ENCODE data around the gene TP53TG3F. TPM values are rescaled to one million over a fixed set of nuclear protein-coding genes. Genes with fewer than 3 reads are reported as not detected.
"Not testable (repeated sequence)": the region's sequence is repeated elsewhere in the genome, so short reads cannot be mapped to it uniquely, and the experiment has no call there.

The TP53TG3F gene, protein sequence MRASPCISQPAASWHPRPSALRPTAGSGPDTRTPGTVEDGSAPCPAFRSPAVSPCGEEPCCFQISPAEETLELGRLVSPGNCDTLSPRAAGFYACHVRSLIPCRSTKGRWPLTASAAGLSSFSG
- total RNA-seq (2013; cell fraction: nucleolus; rRNA removed): not detected in 2 replicates
- total RNA-seq (2014; rRNA removed): not detected in 2 replicates
- not detected in 2 replicates for total RNA-seq (2014; rRNA removed; fragmentation: Illumina TruSeq; extraction: Trizol)
- total RNA-seq (2021): not detected in 2 replicates
- polyA plus RNA-seq (2011; ENCODE audit: low read depth): not detected
- polyA plus RNA-seq (2011; rRNA removed): not detected in 2 replicates
- polyA plus RNA-seq (2011; cell fraction: cytosol; rRNA removed): not detected in 2 replicates
- not detected in 2 replicates for polyA plus RNA-seq (2011; cell fraction: nucleus; rRNA removed)
- polyA plus RNA-seq (2012): not detected in 2 replicates
- not detected in 2 replicates for polyA plus RNA-seq (2014; fragmentation: Illumina TruSeq; extraction: Trizol)
- polyA plus RNA-seq (2014; fragmentation: Nextera tagmentation; extraction: Ambion mirVana): not detected
- not detected in 2 replicates for polyA plus RNA-seq (2014; rRNA removed)
- not detected for polyA plus RNA-seq (2016; fragmentation: Nextera tagmentation; extraction: Ambion mirVana)
- not detected in 2 replicates for polyA minus RNA-seq (2011; rRNA and poly(A)+ RNA removed)
- polyA minus RNA-seq (2011; cell fraction: cytosol; rRNA and poly(A)+ RNA removed): not detected in 2 replicates
- not detected in 2 replicates for polyA minus RNA-seq (2011; cell fraction: nucleus; rRNA and poly(A)+ RNA removed)
- not detected for Bru-seq, nascent RNA
- BruChase-seq, experiment 1, labeled RNA remaining after a 6-hour chase: not detected
- BruChase-seq, experiment 2, labeled RNA remaining after a 2-hour chase: not detected
- long read RNA-seq, experiment 1: 0 reads
- long read RNA-seq, experiment 2: 0 reads

DNA sequence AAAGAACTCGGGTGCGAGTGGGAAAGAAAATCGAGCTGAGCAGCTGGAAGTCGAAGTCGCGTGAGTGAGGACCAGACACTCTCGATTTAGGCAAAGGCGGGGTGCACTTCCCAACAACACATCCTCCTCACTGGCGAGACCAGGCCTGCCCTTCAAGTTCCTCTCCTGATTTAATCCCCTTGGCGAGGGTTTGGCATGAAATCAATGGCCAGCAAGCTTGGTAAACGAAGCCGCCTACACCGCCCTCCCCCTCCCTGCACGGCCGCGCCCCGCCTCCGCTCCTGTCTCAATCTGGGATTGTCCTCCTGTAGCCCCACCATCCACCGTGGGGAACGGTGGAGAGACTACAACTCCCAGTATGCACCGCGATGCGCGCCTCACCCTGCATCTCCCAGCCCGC is at the start of gene TP53TG3F:
TSS of gene TP53TG3F (plus strand) at position 301 of the 400 bp plus-strand sequence. CDS start at position 369, 68 bp downstream.
- BruUV-seq (replicated peaks); H3K9ac ChIP-seq (ENCODE audit: control insufficient read depth, insufficient read depth, low read length); H3K4me3 ChIP-seq; DNase-seq (ENCODE audit: low read depth, low spot score); CTCF ChIA-PET; H4K20me1 ChIP-seq (ENCODE audit: control insufficient read depth, insufficient read depth); ATAC-seq; SMC1A ChIA-PET (ENCODE audit: uncharacterized antibody, unreplicated experiment); POLR2A ChIA-PET; RAD21 ChIA-PET (ENCODE audit: unreplicated experiment); H3K27me3 ChIP-seq (replicated peaks in 1 of 2; ENCODE audit: control insufficient read depth in 2 of 2, insufficient read depth in 2 of 2, low read length in 1 of 2); FAIRE-seq; intact Hi-C loops (cut with micrococcal nuclease; ENCODE audit: unreplicated experiment); H3K36me3 ChIP-seq (ENCODE audit: control insufficient read depth in 2 of 2, insufficient read depth in 2 of 2, low read length in 1 of 2); H3K9me3 ChIP-seq (replicated peaks; ENCODE audit: control insufficient read depth, insufficient read depth, low read length); in situ Hi-C loops (cut with MboI); H3K79me2 ChIP-seq (ENCODE audit: control insufficient read depth, insufficient read depth, low read length); H3K27ac ChIP-seq (ENCODE audit: control insufficient read depth, insufficient read depth); H2AFZ ChIP-seq (ENCODE audit: control insufficient read depth, low read depth, low read length); H3K4me1 ChIP-seq (ENCODE audit: control insufficient read depth, insufficient read depth, low read length); H3K4me2 ChIP-seq (ENCODE audit: control insufficient read depth, insufficient read depth): not testable (repeated sequence)
- WGBS (ENCODE audit: insufficient coverage, insufficient replicate concordance, low lambda C conversion rate, missing lambda C conversion rate): no CpG with 5 or more reads among the region's 25 CpGs

DNA sequence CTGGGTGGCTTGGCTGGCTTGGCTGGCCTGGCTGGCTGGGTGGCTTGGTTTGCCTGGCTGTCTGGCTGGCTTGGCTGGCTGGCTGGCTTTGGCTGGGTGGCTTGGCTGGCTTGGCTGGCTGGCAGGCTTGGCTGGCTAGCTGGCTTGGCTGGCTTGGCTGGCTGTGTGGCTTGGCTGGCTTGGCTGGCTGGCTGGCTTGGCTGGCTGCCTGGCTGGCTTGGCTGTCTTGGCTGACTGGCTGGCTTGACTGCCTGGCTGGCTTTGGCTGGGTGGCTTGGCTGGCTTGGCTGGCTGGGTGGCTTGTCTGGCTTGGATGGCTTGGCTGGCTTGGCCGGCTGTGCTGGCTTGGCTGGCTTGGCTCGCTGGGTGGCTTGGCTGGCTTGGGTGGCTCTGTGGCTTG is 32.2 kb downstream of the TP53TG3F start:
- DNase-seq (ENCODE audit: low read depth, low spot score); RAD21 ChIA-PET (ENCODE audit: unreplicated experiment); H3K4me1 ChIP-seq (ENCODE audit: control insufficient read depth, insufficient read depth, low read length); H3K79me2 ChIP-seq (ENCODE audit: control insufficient read depth, insufficient read depth, low read length); POLR2A ChIA-PET; H3K27me3 ChIP-seq (replicated peaks in 1 of 2; ENCODE audit: control insufficient read depth in 2 of 2, insufficient read depth in 2 of 2, low read length in 1 of 2); H4K20me1 ChIP-seq (ENCODE audit: control insufficient read depth, insufficient read depth); H3K4me3 ChIP-seq; CTCF ChIA-PET; SMC1A ChIA-PET (ENCODE audit: uncharacterized antibody, unreplicated experiment); H3K27ac ChIP-seq (ENCODE audit: control insufficient read depth, insufficient read depth); in situ Hi-C loops (cut with MboI); H3K9ac ChIP-seq (ENCODE audit: control insufficient read depth, insufficient read depth, low read length); intact Hi-C loops (cut with micrococcal nuclease; ENCODE audit: unreplicated experiment); H3K36me3 ChIP-seq (ENCODE audit: control insufficient read depth in 2 of 2, insufficient read depth in 2 of 2, low read length in 1 of 2); ATAC-seq; FAIRE-seq; H3K4me2 ChIP-seq (ENCODE audit: control insufficient read depth, insufficient read depth); BruUV-seq (replicated peaks); H2AFZ ChIP-seq (ENCODE audit: control insufficient read depth, low read depth, low read length); H3K9me3 ChIP-seq (replicated peaks; ENCODE audit: control insufficient read depth, insufficient read depth, low read length): not testable (repeated sequence)
- no CpG with 5 or more reads among the region's 2 CpGs for WGBS (ENCODE audit: insufficient coverage, insufficient replicate concordance, low lambda C conversion rate, missing lambda C conversion rate)

DNA sequence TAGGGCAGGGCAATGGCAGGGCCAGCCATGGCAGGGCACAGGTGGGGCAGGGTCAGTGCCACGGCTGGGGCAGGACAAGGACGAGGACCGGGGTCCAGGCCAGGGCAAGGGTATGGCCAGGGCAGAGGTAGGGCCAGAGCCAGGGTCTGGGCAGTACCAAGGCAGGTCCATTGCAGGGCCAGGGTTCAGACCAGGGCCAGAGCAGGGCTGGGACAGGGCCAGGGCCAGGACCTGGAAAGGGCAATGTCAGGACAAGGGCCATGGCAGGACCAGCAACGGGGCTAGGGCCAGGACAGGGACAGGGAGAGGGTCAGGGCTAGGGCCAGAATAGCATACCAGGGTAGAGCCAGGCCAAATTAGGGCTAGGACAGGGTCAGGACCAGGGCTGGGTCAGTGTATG is 47.8 kb downstream of the TP53TG3F start:
- intact Hi-C loops (cut with micrococcal nuclease; ENCODE audit: unreplicated experiment); H3K9me3 ChIP-seq (replicated peaks; ENCODE audit: control insufficient read depth, insufficient read depth, low read length); H2AFZ ChIP-seq (ENCODE audit: control insufficient read depth, low read depth, low read length); RAD21 ChIA-PET (ENCODE audit: unreplicated experiment); H3K4me3 ChIP-seq; ATAC-seq; H4K20me1 ChIP-seq (ENCODE audit: control insufficient read depth, insufficient read depth); SMC1A ChIA-PET (ENCODE audit: uncharacterized antibody, unreplicated experiment); H3K79me2 ChIP-seq (ENCODE audit: control insufficient read depth, insufficient read depth, low read length); BruUV-seq (replicated peaks); H3K27ac ChIP-seq (ENCODE audit: control insufficient read depth, insufficient read depth); CTCF ChIA-PET; H3K27me3 ChIP-seq (replicated peaks in 1 of 2; ENCODE audit: control insufficient read depth in 2 of 2, insufficient read depth in 2 of 2, low read length in 1 of 2); DNase-seq (ENCODE audit: low read depth, low spot score); POLR2A ChIA-PET; FAIRE-seq; H3K36me3 ChIP-seq (ENCODE audit: control insufficient read depth in 2 of 2, insufficient read depth in 2 of 2, low read length in 1 of 2); H3K4me1 ChIP-seq (ENCODE audit: control insufficient read depth, insufficient read depth, low read length); in situ Hi-C loops (cut with MboI); H3K9ac ChIP-seq (ENCODE audit: control insufficient read depth, insufficient read depth, low read length); H3K4me2 ChIP-seq (ENCODE audit: control insufficient read depth, insufficient read depth): not testable (repeated sequence)
- WGBS (ENCODE audit: insufficient coverage, insufficient replicate concordance, low lambda C conversion rate, missing lambda C conversion rate): 0% methylated on average over 1 of the region's 4 CpGs

GRCh38 chr16:33509070-33509469 is 49.7 kb downstream of the TP53TG3F start:
- FAIRE-seq; H3K9ac ChIP-seq (ENCODE audit: control insufficient read depth, insufficient read depth, low read length); ATAC-seq; CTCF ChIA-PET; H3K36me3 ChIP-seq (ENCODE audit: control insufficient read depth in 2 of 2, insufficient read depth in 2 of 2, low read length in 1 of 2); H3K4me2 ChIP-seq (ENCODE audit: control insufficient read depth, insufficient read depth); SMC1A ChIA-PET (ENCODE audit: uncharacterized antibody, unreplicated experiment); H2AFZ ChIP-seq (ENCODE audit: control insufficient read depth, low read depth, low read length); H3K27me3 ChIP-seq (replicated peaks in 1 of 2; ENCODE audit: control insufficient read depth in 2 of 2, insufficient read depth in 2 of 2, low read length in 1 of 2); in situ Hi-C loops (cut with MboI); BruUV-seq (replicated peaks); H3K4me1 ChIP-seq (ENCODE audit: control insufficient read depth, insufficient read depth, low read length); H4K20me1 ChIP-seq (ENCODE audit: control insufficient read depth, insufficient read depth); H3K4me3 ChIP-seq; RAD21 ChIA-PET (ENCODE audit: unreplicated experiment); H3K79me2 ChIP-seq (ENCODE audit: control insufficient read depth, insufficient read depth, low read length); H3K27ac ChIP-seq (ENCODE audit: control insufficient read depth, insufficient read depth); H3K9me3 ChIP-seq (replicated peaks; ENCODE audit: control insufficient read depth, insufficient read depth, low read length); POLR2A ChIA-PET; intact Hi-C loops (cut with micrococcal nuclease; ENCODE audit: unreplicated experiment); DNase-seq (ENCODE audit: low read depth, low spot score): not testable (repeated sequence)
- WGBS (ENCODE audit: insufficient coverage, insufficient replicate concordance, low lambda C conversion rate, missing lambda C conversion rate): no CpG with 5 or more reads among the region's 4 CpGs

All from GM12878 (cell line).